Measurements from ENCODE around the gene DLGAP4. TPM values are rescaled to one million over a fixed set of nuclear protein-coding genes. Genes with fewer than 3 reads are reported as not detected.

Gene DLGAP4
- total and polyA plus RNA-seq, 2 of the 13 experiments (the other 11 are each of a cell fraction or from before 2014, with no cell fraction given), result 15.2 to 26.7 TPM

- peak; percentile 74; the same call in 1 of the 2 replicates for TF ChIP-seq HIC2 (CRISPR knock-in tag; IDR thresholded peaks at IDR 0.05; ENCODE audit: low read depth)
- TF ChIP-seq CC2D1A (CRISPR knock-in tag; IDR thresholded peaks at IDR 0.05), result no peak
- peak; percentile 93; the same call in 1 of the 2 replicates for TF ChIP-seq ZNF552 (CRISPR knock-in tag; IDR thresholded peaks at IDR 0.05; ENCODE audit: borderline replicate concordance)
- peak; percentile 48 for TF ChIP-seq YY1 (IDR thresholded peaks at IDR 0.05; ENCODE audit: insufficient read depth, insufficient replicate concordance, low read depth, low read length)
- TF ChIP-seq SRSF9 (IDR thresholded peaks at IDR 0.05; ENCODE audit: borderline replicate concordance, insufficient read depth, low read depth, low read length, poor library complexity, severe bottlenecking), result no peak
- TF ChIP-seq HINFP (CRISPR knock-in tag; IDR thresholded peaks at IDR 0.05; ENCODE audit: low read depth), result no peak; the same call in 1 of the 2 replicates
- peak; percentile 57; the same call in 1 of the 2 replicates for TF ChIP-seq ATF7-NPFF (CRISPR knock-in tag; IDR thresholded peaks at IDR 0.05; ENCODE audit: low read depth)
- TF ChIP-seq NFYB (CRISPR knock-in tag; IDR thresholded peaks at IDR 0.05), result no peak
- TF ChIP-seq ZNF781 (CRISPR knock-in tag; IDR thresholded peaks at IDR 0.05; ENCODE audit: borderline replicate concordance, not compliant biosample characterization), result peak; percentile 88
- TF ChIP-seq ZNF550 (CRISPR knock-in tag; IDR thresholded peaks at IDR 0.05; ENCODE audit: borderline replicate concordance), result no peak
- TF ChIP-seq MAFG (CRISPR knock-in tag; IDR thresholded peaks at IDR 0.05), result no peak
- TF ChIP-seq ZNF589 (CRISPR knock-in tag; conservative IDR thresholded peaks at IDR 0.05), result 0 out of 2 replicates have a peak, but pooled peaks have one; percentile 10
- no peak for TF ChIP-seq ZNF343 (CRISPR knock-in tag; IDR thresholded peaks at IDR 0.05)
- 0 out of 2 replicates have a peak, but pooled peaks have one; percentile 35 for TF ChIP-seq ZNF205 (CRISPR knock-in tag; IDR thresholded peaks at IDR 0.05)
- TF ChIP-seq CREB3 (CRISPR knock-in tag; IDR thresholded peaks at IDR 0.05), result no peak
- no peak for TF ChIP-seq MBD4 (IDR thresholded peaks at IDR 0.05; ENCODE audit: borderline replicate concordance, low read length)
- no peak for TF ChIP-seq SRSF4 (IDR thresholded peaks at IDR 0.05; ENCODE audit: low read depth, low read length, poor library complexity, severe bottlenecking)
- TF ChIP-seq ZNF253 (CRISPR knock-in tag; IDR thresholded peaks at IDR 0.05; ENCODE audit: borderline replicate concordance), result 0 out of 2 replicates have a peak, but pooled peaks have one; percentile 70
- no peak for TF ChIP-seq ZNF775 (CRISPR knock-in tag; IDR thresholded peaks at IDR 0.05; ENCODE audit: borderline replicate concordance)
- TF ChIP-seq RNF219 (CRISPR knock-in tag; IDR thresholded peaks at IDR 0.05), result no peak
- peak; percentile 78; the same call in 1 of the 2 replicates for TF ChIP-seq MEF2D (CRISPR knock-in tag; IDR thresholded peaks at IDR 0.05)
Observed at GRCh38 chr20:36460648-36461599, 154.8 kb downstream of the DLGAP4 start (continued).

Data from HepG2 (cell line).